Activated CD8-positive, alpha-beta memory T cell treated with anti-CD3 and anti-CD28 coated beads, Interleukin-2, amount 10 ng/mL, durations not matched to agents 7 days and 5 days (primary cell): ENCODE measurements around the gene HEMK1. TPM values are rescaled to one million over a fixed set of nuclear protein-coding genes. Genes with fewer than 3 reads are reported as not detected.

Experiments used
- ATAC-seq: fragments of 150-1000 bp; cut with Tn5 transposase; one replicate; pipeline ENCODE4 v1.10.0; 2021; ENCODE audit warnings: moderate library complexity
- CTCF ChIA-PET: fragments of 350-600 bp; sonication (Branson Sonifier 250); formaldehyde crosslinking; loops from one replicate; lab custom pipeline; 2021; ENCODE audit warnings: antibody characterized with exemption; lab: Charles Lee
- DNase-seq: peaks from one replicate; pipeline ENCODE4 v3.0.0-alpha.2; 2020
- H3K27ac Mint-ChIP-seq: one replicate; pipeline ENCODE4 v1.8.0; 2021; ENCODE audit warnings: mild to moderate bottlenecking, mixed read lengths
- H3K27me3 Mint-ChIP-seq: one replicate; pipeline ENCODE4 v1.8.0; 2021; ENCODE audit warnings: mixed read lengths
- H3K36me3 Mint-ChIP-seq: one replicate; pipeline ENCODE4 v1.8.0; 2021; ENCODE audit warnings: mild to moderate bottlenecking, mixed read lengths
- H3K4me1 Mint-ChIP-seq: one replicate; pipeline ENCODE4 v1.8.0; 2021; ENCODE audit warnings: mixed read lengths
- H3K4me3 Mint-ChIP-seq: one replicate; pipeline ENCODE4 v1.8.0; 2021; ENCODE audit warnings: mild to moderate bottlenecking, moderate library complexity, mixed read lengths
- H3K9me3 Mint-ChIP-seq: one replicate; pipeline ENCODE4 v1.8.0; 2022; ENCODE audit warnings: low read depth, mixed read lengths
- total RNA-seq, 2 experiments: library from RNA; stranded (reverse); gene quantifications; one replicate each; pipeline ENCODE4 v1.2.3, GENCODE V29; 2021

The HEMK1 gene
- total RNA-seq, 2 experiments from 2014 or later, result 49.9 to 61.3 TPM

DNA sequence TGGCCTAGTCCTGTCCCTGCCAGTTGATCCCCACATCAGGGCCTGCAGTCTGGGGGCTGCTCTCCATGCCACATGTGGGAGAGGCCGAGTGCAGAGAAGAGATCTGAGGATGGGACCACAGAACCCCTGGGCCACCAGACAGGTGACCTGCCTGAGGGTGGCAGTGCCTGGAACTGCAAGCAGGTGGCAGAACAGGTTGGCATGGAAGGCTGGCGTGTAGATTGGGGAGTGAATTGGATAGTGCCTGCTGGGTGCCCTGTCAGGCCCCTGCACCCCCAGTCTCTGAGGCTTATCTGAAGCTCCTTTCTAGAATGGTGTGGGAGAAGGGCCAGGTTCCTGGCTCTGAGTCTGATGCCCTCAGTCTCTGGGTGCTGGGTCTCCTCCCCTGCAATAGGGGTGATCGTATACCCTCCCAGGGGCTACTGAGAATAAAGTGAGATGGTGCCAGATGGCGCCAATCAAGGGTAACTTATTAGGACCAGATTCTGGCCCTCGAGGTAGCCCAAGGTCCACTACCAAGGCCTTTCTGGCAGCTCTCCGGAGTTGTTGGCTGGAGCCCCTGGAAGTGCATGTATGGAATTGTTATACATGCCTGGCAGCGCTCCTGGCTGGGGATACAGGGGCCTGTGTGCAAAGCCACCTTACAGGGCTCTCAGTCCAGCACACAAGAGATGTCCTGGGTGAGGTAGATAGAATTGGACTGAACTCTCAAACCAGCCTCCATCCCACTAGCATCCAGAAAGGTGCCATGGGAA lies 17.5 kb upstream of the HEMK1 start:
- CTCF ChIA-PET, result interaction anchor here (1.0 to 4.3 kb wide), 9 partner anchors 9 to 203 kb away, joined by 3 to 22 read pairs (median 3); partner anchors contain the start of genes CYB561D2 and NPRL2
- Mint-ChIP-seq H3K36me3 (no peaks in the 10 kb centered on the region), H3K4me1 (peaks cover 5% of the 10 kb centered on the region), H3K27ac (no peak overlapping the region), H3K27me3 (no peaks in the 10 kb centered on the region), H3K9me3 (no peaks in the 10 kb centered on the region), H3K4me3 (no peak overlapping the region)
- DNase-seq (no peak), ATAC-seq (no peak)

DNA sequence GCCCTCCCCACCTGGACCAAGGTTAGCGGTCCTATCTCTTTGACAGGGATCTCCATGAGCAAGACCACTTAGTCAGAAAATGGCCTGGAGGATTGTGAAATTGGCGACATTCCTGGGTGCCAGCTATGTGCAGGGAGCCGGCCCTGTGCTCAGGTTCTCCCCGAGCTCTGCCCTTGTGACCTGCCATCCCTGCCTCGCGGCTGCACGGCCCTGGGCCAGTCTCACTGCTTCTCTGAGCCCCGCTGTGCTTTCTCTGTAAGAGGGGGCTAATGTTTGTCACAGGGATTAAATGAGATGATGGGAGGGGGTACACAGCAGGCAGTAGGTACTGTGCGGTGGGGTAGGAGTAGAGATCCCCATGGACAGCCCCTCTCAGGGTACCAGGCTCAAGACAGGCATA lies 16.7 kb upstream of the HEMK1 start:
- no peaks in the 10 kb centered on the region for H3K27me3 Mint-ChIP-seq
- no peaks in the 10 kb centered on the region for H3K36me3 Mint-ChIP-seq
- H3K27ac Mint-ChIP-seq, result no peak overlapping the region
- CTCF ChIA-PET, result interaction anchor here (1.6 to 4.3 kb wide), 2 partner anchors 10 to 204 kb away, joined by 5 to 22 read pairs; no protein-coding TSS in a partner anchor
- H3K4me3 Mint-ChIP-seq, result no peak overlapping the region
- peaks cover 5% of the 10 kb centered on the region for H3K4me1 Mint-ChIP-seq
- DNase-seq, result no peak
- ATAC-seq, result no peak
- H3K9me3 Mint-ChIP-seq, result no peaks in the 10 kb centered on the region

DNA sequence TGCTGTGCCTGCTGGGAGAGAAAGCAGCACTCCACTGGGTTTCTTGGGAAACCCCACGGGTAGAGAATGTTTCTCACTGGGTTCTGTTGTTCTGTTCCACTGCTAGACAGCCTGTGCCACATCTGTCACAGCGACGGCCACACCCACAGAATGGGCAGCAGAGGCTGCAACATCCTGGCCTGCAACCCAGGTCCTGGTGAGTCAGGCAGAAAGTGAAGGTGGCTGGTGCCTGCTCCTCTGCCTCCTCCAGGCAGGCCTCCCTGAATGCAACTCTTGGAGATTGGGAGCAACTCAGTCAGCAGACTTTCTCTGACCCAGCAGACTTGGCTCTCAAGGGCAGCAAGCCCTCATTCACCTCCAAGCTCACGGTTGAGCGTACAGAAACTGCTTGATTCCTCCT lies 14.8 kb upstream of the HEMK1 start:
- no peaks in the 10 kb centered on the region for H3K9me3 Mint-ChIP-seq
- no peaks in the 10 kb centered on the region for H3K27me3 Mint-ChIP-seq
- H3K36me3 Mint-ChIP-seq, result no peaks in the 10 kb centered on the region
- CTCF ChIA-PET, result interaction anchor here (1.1 to 4.3 kb wide), 3 partner anchors 8 to 60 kb away, joined by 3 to 22 read pairs (median 3); no protein-coding TSS in a partner anchor
- H3K4me1 Mint-ChIP-seq, result peaks cover 5% of the 10 kb centered on the region
- no peak for ATAC-seq
- no peak overlapping the region for H3K4me3 Mint-ChIP-seq
- no peak overlapping the region for H3K27ac Mint-ChIP-seq
- peak; percentile 60 for DNase-seq

DNA sequence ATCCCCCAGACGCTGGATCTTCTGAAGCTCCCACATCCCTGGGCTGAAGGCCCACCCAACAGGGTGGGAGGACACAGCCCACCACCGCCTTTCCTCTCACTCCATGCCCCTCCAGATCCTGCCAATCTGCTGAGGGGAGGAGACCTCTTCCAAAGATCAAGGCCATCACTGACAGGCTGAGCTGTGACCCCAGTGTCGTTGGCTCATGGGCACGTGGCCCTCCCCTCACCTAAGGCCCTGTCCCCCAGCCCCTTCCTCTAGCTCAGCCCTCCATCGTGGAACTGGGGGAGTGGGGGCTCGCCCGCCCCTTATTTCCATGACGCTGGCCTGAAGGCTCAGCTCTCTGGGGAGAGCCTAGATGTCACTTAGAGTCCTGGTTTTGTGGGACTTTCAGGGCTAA lies 12.2 kb upstream of the HEMK1 start:
- Mint-ChIP-seq H3K36me3 (no peaks in the 10 kb centered on the region), H3K27me3 (no peaks in the 10 kb centered on the region), H3K4me3 (no peak overlapping the region), H3K4me1 (peaks cover 5% of the 10 kb centered on the region), H3K9me3 (no peaks in the 10 kb centered on the region), H3K27ac (no peak overlapping the region)
- CTCF ChIA-PET, result interaction anchor here (0.5 to 1.8 kb wide), 5 partner anchors 11 to 815 kb away, joined by 3 to 10 read pairs (median 3); partner anchors contain the start of gene C3orf18
- ATAC-seq (no peak), DNase-seq (no peak)

DNA sequence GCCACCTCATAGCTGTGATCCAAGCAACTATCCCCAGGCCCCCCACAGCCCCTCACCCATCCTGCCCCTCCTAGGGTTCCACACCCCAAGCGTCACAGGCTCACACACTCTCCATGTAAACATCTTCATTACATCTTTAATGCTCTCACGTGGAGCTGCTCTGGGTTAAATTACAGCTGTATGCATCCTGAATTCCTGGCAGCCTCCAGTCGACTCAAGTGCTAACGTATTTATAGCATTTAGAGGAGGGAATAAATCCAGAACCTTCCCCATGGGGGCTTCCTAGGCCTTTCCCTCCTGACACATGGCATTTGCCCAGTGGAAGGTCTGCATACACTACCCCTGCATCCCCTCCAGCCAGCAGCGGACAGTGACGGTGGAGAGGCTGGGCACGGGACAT lies 11.4 kb upstream of the HEMK1 start:
- Mint-ChIP-seq H3K27me3 (no peaks in the 10 kb centered on the region), H3K9me3 (no peaks in the 10 kb centered on the region), H3K36me3 (no peaks in the 10 kb centered on the region), H3K27ac (no peak overlapping the region), H3K4me1 (peaks cover 7% of the 10 kb centered on the region), H3K4me3 (no peak overlapping the region)
- no peak for ATAC-seq
- DNase-seq, result no peak
- CTCF ChIA-PET, result interaction anchor here (1.2 to 1.8 kb wide), 4 partner anchors 9 to 66 kb away, joined by 3 to 10 read pairs (median 4); partner anchors contain the start of gene C3orf18

DNA sequence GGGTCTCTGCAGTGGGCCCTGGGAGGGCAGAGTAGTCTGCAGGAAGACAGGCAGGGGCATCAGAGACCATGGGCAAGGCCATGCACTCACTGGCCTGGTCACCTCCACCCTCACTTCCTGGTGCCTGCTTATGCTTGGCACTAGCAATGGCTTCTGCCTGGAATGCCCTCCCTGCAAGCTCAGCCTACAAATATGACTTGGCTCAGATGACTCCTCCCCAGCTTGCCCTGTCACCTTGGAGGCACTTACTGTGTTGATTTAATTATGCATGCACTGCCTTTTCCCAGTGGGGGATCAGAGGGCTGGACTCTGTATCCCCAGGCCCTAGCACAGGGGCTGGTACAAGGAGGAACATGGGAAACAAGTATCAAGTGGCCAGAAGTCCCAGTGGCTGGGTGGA lies 9.6 kb upstream of the HEMK1 start:
- CTCF ChIA-PET, result interaction anchor here (1.0 kb wide), 2 partner anchors 10 to 13 kb away, joined by 3 read pairs; no protein-coding TSS in a partner anchor
- Mint-ChIP-seq H3K4me3 (no peak overlapping the region), H3K9me3 (no peaks in the 10 kb centered on the region), H3K4me1 (peaks cover 11% of the 10 kb centered on the region), H3K27ac (no peak overlapping the region), H3K36me3 (no peaks in the 10 kb centered on the region), H3K27me3 (no peaks in the 10 kb centered on the region)
- DNase-seq, result no peak
- ATAC-seq, result no peak

DNA sequence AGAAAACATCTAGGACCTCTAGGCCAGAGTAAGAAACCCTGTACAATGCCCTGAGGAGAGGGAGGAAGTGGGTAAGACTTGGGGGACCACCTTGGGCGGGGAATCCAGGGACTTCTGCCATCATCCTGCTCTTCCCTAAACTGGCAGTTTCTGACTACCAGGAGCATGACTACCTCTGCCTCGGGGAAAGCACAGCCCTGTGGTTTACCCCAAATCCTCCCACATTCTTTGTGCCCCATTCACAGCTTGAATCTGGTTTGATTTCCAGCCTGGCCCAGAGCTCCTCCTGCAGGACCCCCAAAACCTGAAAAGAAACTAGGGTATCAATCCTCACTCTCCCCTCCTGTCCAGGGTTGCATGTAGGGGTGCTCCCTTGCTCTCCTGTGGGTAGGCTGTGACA lies 6.5 kb upstream of the HEMK1 start:
- CTCF ChIA-PET, result interaction anchor here (0.9 to 1.3 kb wide), 3 partner anchors 13 to 52 kb away, joined by 3 to 4 read pairs (median 3); no protein-coding TSS in a partner anchor
- Mint-ChIP-seq H3K27ac (no peak overlapping the region), H3K27me3 (no peaks in the 10 kb centered on the region), H3K36me3 (no peaks in the 10 kb centered on the region), H3K4me3 (no peak overlapping the region), H3K4me1 (peaks cover 19% of the 10 kb centered on the region), H3K9me3 (no peaks in the 10 kb centered on the region)
- DNase-seq (no peak), ATAC-seq (no peak)

DNA sequence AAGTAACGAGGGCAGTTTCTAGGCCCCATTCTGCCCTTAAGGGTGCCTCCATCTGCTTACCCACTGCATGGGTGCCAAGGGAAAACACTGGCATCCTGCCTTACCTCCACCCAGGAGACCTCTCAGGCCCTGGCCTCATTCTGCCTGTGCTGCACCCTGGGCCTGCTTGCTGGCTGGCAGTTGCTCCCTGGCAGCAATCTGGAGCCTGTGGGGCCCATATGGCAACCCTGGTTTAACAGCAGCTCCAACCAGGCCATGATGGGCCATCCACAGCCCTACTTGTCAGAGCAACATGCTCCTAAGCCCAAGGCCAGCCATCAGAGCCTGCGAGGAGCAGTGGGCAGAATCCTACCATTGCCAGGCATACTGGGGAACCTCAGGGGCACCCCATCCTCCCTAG lies 5.5 kb upstream of the HEMK1 start:
- H3K4me3 Mint-ChIP-seq, result no peak overlapping the region
- no peaks in the 10 kb centered on the region for H3K9me3 Mint-ChIP-seq
- no peak overlapping the region for H3K27ac Mint-ChIP-seq
- DNase-seq (no peak), ATAC-seq (no peak)
- no peaks in the 10 kb centered on the region for H3K36me3 Mint-ChIP-seq
- no peaks in the 10 kb centered on the region for H3K27me3 Mint-ChIP-seq
- CTCF ChIA-PET, result interaction anchor here (1.0 to 1.9 kb wide), 4 partner anchors 20 to 128 kb away, joined by 3 to 6 read pairs (median 4); no protein-coding TSS in a partner anchor
- H3K4me1 Mint-ChIP-seq, result peaks cover 22% of the 10 kb centered on the region

DNA sequence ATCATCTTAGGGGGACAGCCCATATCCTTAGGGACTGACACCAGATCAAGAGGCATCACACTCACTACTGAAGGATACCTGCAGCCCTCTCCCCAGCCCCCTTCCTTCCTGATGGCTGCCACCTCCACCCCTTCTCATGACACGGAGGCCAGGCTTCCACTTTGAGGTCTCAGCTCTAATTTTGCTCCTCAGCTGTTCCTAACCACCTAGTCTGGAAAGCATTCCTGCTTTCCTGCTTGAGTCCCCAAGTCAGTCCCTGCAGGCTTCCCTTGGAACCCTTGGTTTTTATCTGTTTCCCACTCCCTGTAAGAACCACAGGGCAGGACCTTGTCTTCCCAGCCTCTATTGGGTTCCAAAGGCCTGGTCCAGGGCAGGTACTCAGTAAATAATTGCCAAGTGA lies 5.0 kb upstream of the HEMK1 start:
- no peak overlapping the region for H3K27ac Mint-ChIP-seq
- no peaks in the 10 kb centered on the region for H3K36me3 Mint-ChIP-seq
- CTCF ChIA-PET, result interaction anchor here (1.0 to 1.9 kb wide), 3 partner anchors 21 to 129 kb away, joined by 3 to 6 read pairs (median 4); no protein-coding TSS in a partner anchor

DNA sequence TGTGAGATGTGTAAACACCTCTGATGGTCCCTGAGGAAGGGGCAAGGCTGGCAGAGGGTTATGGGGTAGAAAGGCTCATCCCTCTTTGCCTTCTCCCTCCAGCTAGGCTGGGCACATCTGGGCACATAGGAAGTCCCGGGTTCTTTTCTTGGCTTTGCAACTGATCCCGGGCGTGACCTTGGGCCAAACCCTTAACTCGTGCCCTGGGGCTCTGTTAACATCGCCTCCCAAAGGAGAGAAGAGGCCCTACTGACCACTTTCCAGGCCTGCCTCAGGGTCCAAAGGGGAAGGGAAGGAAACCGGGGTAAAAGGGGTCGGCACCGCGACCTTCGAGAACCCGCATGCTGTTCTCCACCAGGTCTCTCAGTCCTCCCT lies 2.3 kb upstream of the HEMK1 start:
- Mint-ChIP-seq H3K4me1 (peaks cover 41% of the 10 kb centered on the region), H3K9me3 (no peaks in the 10 kb centered on the region), H3K27ac (peak overlapping the region; percentile 38), H3K27me3 (no peaks in the 10 kb centered on the region), H3K36me3 (peaks cover 13% of the 10 kb centered on the region), H3K4me3 (peak overlapping the region; percentile 89)
- CTCF ChIA-PET, result interaction anchor here (0.9 to 14.4 kb wide), 11 partner anchors 16 to 405 kb away, joined by 3 to 859 read pairs (median 4); partner anchors contain the start of genes CISH, CYB561D2, MAPKAPK3 and NPRL2
- ATAC-seq (no peak), DNase-seq (no peak)

More for the DNA sequence above, 5.0 kb upstream of the HEMK1 start:
- ATAC-seq (no peak), DNase-seq (no peak)
- H3K9me3 Mint-ChIP-seq, result no peaks in the 10 kb centered on the region
- H3K4me3 Mint-ChIP-seq, result no peak overlapping the region
- H3K4me1 Mint-ChIP-seq, result peaks cover 22% of the 10 kb centered on the region
- no peaks in the 10 kb centered on the region for H3K27me3 Mint-ChIP-seq

DNA sequence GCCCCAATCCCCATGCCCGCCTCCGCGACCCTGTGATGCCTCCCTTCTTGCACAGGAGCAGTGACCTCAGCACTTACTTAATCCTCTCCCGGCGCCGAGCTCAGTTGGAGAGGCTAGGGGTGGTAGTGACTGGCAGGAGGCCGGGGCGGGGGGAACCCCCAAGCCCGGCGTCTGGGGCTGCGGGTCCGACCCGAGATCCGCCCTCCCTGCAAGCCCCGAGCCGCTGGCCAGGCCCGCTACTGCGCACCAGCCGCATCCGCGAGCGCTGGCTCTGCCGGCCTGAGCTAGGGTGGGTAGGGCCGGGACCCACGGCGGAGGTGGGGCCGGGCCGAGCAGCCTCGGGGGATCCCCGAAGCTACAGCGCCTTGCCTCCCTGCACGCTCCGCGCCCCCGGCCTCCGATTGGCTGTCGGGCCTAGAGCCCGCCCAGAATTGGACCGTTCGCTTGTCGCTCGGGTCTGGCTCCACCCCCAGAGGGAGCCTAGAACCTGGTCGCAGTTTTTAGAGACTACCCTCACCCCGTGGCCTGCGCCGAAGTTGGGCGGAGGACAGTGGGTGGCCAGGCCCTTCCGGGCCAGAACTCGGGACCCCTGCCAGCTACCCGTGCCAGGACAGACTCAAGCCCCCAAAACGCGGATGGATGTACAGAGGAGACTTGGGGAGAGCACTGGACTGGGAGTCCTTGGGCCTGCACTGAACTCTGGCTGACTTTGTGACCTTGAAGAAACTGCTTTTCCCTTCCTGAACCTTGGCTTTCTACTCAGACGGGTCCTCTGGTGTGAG lies 1.7 kb upstream of the HEMK1 start, which contains the start of gene C3orf18:
Gene C3orf18 (minus strand): TSS at position 362 of the 782 bp plus-strand sequence. CDS start 2,048 bp downstream, outside the sequence.
- Mint-ChIP-seq H3K27me3 (no peaks in the 10 kb centered on the region), H3K4me3 (peak within 1 kb of the TSS; percentile 89), H3K4me1 (peaks cover 47% of the 10 kb centered on the region), H3K9me3 (no peaks in the 10 kb centered on the region), H3K27ac (peak within 1 kb of the TSS; percentile 95), H3K36me3 (peaks cover 13% of the 10 kb centered on the region)
- DNase-seq (peak; percentile 98), ATAC-seq (peak; percentile 82)
- CTCF ChIA-PET, result interaction anchor here (0.7 to 14.4 kb wide), 13 partner anchors 10 to 822 kb away, joined by 3 to 859 read pairs (median 4); partner anchors contain the start of genes CISH, CYB561D2, MAPKAPK3 and NPRL2

DNA sequence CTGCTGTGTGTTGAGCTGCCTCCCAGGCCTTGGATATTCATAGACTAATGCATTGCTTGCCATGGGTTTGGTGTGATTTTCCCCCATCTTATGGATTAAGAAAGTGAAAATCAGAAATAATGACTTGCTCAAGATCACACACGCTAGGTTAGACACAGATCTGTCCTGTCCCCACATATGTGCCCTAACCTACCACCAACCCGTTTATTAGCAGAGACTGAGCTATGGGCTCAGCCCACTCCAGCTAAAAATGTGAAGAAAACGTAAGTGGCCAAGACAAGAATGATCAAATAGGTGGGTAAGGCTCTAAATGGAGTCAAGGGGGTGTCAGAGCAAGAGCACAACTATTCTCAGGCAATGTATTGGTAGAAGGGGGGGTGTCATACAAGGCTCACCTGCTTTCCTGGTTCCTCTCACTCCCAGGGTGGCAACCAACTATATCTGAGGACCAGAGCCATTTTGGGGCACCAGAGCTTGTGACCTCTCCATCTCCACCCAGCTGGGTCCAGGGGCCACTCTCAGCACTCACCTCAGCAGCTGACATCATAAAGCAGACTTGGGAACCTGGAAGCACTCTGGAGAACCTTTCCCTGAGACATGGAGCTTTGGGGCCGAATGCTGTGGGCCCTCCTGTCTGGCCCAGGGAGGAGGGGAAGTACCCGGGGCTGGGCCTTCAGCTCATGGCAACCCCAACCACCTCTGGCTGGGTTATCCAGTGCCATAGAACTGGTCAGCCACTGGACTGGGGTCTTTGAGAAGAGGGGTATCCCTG lies 1.4 kb downstream of the HEMK1 start:
- H3K4me3 Mint-ChIP-seq, result peak overlapping the region; percentile 89
- peaks cover 24% of the 10 kb centered on the region for H3K36me3 Mint-ChIP-seq
- ATAC-seq (no peak), DNase-seq (no peak)
- H3K27ac Mint-ChIP-seq, result peak overlapping the region; percentile 95
- CTCF ChIA-PET, result interaction anchor here (0.9 to 14.4 kb wide), 10 partner anchors 19 to 864 kb away, joined by 3 to 859 read pairs (median 4); partner anchors contain the start of genes CISH, DOCK3, MAPKAPK3 and RASSF1
- H3K9me3 Mint-ChIP-seq, result no peaks in the 10 kb centered on the region
- peaks cover 2% of the 10 kb centered on the region for H3K27me3 Mint-ChIP-seq
- H3K4me1 Mint-ChIP-seq, result peaks cover 69% of the 10 kb centered on the region
